T1000 (cell line): Measurements from ENCODE around the gene ARHGAP15.
"Not testable (repeated sequence)": the region's sequence is repeated elsewhere in the genome, so short reads cannot be mapped to it uniquely, and the experiment has no call there.

Experiments used
- DNase-seq: peaks from one replicate; lab custom pipeline; 2025; ENCODE audit warnings: mixed read lengths; lab: John Stamatoyannopoulos, UW

The ARHGAP15 gene

GRCh38 chr2:143128681-143129580, at the start of gene ARHGAP15:
TSS of gene ARHGAP15 (plus strand) at chr2:143129419.
- no peak for DNase-seq

DNA sequence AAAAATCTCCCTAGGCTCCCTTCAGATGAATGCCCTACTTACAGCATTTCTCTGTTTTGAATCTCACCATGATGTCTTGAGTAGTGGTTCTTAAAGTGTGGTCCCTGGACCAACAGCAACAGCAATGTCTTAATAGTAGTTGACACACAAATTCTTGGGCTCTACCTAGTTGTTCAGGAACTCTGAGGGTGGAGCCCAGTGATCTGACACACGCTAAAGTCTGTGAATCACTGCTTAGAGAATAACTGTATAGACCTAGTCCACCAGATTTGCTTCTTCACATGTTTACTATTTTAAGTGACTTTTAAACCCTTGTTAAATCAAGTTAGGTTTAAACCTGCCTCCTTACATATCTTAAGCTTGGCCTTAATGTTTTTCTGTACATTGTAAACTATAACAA, 47.6 kb upstream of the ARHGAP15 start:
- no peak for DNase-seq

GRCh38 chr2:143083636-143084035, 45.6 kb upstream of the ARHGAP15 start:
- no peak for DNase-seq

DNA sequence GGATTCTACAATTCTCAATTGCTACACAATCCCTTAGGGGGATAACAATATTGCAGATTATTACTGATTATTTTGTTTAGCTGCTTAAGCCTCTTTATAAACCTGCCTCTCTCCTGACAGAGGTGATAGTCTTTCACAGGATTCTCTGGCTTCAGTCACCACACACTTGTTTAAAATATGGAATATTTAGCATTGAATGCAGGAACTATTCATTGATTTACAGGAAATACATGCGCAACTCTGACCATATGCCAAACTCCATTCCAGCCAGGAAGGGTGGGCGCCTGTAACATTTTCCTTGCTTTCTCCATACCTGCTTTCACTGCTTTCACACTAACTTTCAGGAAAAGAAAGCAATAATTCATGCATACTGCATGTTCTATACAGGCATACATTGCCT, 44.8 kb upstream of the ARHGAP15 start:
- DNase-seq, result no peak

DNA sequence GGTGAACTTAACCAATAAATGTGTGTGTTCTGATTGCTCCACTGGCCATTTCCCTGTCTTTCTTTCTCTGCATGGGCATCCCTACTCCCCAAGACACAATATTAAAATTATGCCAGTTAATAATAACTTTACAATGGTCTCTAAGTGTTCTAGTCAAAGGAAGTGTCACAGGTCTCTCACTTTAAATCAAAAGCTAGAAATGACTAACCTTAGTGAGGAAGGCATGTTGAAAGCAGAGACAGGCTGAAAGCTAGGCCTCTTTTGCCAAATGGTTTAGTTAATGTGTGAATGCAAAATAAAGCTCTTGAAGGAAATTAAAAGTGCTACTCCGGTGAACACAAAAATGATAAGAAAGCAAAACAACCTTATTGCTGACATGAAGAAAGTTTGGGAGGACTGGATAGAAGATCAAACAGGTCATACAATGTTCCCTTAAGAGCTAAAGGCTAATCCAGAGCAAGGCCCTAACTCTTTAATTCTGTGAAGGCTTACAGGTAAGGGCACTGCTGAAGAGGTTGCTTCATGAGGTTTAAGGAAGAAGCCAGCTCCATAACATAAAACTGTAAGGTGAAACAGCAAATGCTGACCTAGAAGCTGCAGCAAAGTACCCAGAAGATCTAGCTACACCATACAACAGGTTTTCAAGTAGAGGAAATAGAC, 44.0 kb upstream of the ARHGAP15 start:
- DNase-seq, result no peak

GRCh38 chr2:143087033-143087432, 42.2 kb upstream of the ARHGAP15 start:
- DNase-seq, result no peak

GRCh38 chr2:143088388-143088787, 40.8 kb upstream of the ARHGAP15 start:
- DNase-seq, result no peak

DNA sequence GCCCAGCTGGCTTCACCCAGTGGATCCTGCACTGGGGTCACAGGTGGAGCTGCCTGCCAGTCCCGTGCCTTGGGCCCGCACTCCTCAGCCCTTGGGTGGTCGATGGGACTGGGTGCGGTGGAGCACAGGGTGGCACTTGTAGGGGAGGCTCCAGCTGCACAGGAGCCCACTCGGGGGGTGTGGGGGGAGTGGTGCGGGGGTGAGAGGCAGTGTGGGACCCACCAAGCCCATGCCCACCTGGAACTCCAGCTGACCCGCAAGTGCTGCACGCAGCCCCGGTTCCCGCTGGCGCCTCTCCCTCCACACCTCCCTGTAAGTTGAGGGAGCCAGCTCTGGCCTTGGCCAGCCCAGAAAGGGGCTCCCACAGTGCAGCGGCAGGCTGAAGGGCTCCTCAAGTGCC, 39.7 kb upstream of the ARHGAP15 start:
- not testable (repeated sequence) for DNase-seq

- peak; percentile 39 for DNase-seq
These were observed 18.3 kb upstream of the ARHGAP15 start for GRCh38 chr2:143110758-143111428.

- DNase-seq, result no peak
These were observed 12.0 kb upstream of the ARHGAP15 start for GRCh38 chr2:143117225-143117624.

DNA sequence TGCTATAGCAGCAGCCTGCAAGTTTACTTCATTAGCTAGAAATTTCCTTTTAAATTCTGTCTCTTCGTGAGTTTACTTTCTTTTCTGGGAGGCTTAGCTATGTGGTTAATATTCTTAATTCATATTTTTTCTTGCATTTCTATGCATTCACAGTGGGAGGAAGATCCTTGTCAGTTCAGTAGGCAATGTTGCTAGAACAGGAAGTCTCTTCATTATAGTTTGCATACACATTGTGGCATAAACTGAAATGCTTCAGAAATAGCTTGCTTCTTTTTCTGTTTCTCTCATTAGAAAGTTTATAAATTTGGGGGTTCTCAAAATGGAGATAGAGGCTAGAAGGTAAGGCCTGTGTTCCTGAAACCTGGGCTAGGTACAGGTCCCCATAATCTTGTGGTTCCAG, 8.1 kb upstream of the ARHGAP15 start:
- DNase-seq, result no peak

DNA sequence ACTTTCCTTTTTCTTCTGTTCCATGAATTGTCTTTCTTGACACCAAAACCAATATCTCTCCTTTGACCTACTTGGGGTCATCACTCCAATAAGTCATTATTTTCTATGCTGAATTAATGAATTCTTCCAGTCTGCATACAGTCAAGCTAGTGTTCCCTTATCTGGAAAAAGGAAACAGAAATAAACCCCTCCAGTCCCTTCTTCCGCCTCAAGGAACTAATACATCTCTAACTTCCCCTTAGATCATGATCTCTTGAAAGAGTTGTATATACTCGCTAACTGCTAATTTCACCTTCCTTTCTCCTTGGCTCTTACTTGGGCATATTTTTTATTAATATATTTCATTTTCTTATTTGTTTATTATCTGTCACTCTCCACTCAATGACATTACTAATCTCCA, 7.3 kb upstream of the ARHGAP15 start:
- no peak for DNase-seq

- no peak for DNase-seq
These were observed 5.3 kb upstream of the ARHGAP15 start for GRCh38 chr2:143123911-143124310.

GRCh38 chr2:143124445-143124844, 4.8 kb upstream of the ARHGAP15 start:
- no peak for DNase-seq

DNA sequence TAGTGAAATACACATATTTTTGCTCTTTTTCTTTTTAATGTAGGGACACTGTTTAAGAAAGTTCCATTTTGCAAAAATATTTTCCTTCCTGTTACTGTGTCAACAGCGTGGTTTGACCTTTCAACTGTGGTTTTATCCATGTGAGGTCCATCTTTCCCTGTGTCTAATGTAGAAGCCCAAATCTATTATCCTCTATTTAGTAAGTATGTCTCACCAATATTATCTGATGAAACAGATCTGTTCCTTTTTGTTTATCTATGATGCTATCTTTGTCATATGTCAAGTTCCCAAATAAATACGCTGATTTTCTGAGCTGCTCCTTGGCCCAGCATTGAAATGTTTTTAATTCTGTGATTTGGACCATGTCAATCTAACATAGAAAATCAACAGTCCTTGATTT, 3.5 kb upstream of the ARHGAP15 start:
- no peak for DNase-seq

DNA sequence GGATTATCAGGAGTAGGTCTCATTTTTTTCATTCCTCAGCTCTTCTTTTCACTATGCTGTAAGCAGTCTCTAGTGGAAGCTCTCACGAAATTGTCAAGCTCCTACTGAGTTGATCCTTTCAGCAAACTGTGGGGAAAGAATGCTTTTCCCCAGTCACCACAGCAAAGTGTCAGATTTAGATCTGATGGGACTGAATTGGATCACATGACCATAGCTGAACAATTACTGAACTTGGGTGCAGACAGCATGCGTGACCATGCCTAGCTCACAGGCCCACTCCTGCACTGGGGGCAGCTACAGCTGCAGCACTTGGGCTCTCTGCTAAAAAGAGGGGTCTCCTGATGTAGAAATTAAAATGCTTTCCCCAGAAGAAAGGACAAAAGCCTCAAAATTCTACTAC, 3.1 kb downstream of the ARHGAP15 start:
- DNase-seq, result no peak

DNA sequence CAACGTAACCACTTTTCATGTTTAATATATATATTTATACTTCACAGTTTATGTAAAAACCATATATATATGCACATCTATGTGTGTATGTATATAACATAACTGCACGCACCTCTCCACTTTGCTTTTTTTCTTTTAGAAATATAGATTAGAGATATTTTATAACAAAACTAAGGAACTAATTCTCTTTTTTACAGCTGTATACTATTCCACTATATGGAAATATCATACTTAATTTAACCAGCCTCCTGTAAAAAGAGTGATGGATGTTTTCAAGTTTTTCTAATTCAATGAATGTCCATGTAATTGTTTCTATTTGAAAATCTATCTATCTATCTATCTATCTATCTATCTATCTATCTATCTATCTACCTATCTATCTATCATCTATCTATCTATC, 4.6 kb downstream of the ARHGAP15 start:
- no peak for DNase-seq

DNA sequence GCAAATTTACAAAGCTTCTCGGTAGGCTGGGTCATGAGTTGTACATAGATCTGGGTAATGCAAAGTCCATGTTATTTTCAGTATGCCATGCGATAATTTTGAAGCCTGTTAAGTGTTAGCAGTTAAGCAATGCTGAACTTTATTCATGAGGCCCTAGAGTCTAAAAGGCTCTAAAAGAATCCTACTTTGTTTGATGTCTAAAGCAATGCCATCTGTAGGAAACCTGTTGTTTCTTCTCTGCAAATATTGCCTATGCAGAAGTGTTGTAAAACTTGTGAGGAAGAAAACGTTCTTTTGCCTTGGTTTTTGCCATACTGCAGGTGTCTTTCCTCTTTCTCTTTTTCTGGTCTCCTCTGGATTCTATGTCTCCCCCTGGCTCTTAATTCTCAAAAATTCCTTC, 9.1 kb downstream of the ARHGAP15 start:
- DNase-seq, result no peak

GRCh38 chr2:143139835-143140393, 10.7 kb downstream of the ARHGAP15 start:
- DNase-seq, result no peak

DNA sequence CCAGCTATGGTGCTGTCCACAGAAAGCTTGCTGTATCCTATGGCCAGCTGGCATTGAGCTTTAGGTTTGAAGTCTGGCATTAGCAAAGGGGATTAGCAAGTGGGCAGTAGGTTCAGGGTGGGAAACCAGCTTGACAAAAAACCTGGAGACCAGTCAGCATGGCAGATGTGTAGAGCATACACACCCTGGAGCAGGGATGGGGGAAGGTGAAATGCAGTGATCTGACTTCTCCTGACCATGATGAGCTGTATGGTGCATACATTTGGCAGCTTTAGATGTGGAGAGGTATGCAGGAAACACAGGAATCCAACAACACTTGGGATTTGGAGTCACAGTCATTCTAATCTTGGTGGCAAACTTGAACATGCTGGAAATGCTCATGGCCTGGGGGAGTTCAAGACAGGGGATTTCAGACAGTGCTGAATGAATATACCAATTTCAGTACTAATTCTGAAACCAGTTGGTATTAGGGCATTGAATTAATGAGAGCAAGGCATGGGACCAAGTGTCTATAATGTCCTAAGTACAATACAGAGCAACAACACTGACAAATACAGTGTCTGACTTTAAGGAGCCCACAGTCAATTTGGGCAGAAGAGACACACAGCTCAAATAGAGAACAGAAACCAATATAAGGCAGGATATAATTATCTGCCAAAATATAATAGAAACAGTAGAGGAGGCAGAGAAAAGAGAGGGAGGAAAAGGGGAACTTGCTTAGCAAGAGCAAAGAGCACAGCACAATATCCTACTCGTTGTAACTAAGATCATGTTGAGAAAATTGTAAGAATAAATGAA, 11.8 kb downstream of the ARHGAP15 start:
- DNase-seq, result no peak

DNA sequence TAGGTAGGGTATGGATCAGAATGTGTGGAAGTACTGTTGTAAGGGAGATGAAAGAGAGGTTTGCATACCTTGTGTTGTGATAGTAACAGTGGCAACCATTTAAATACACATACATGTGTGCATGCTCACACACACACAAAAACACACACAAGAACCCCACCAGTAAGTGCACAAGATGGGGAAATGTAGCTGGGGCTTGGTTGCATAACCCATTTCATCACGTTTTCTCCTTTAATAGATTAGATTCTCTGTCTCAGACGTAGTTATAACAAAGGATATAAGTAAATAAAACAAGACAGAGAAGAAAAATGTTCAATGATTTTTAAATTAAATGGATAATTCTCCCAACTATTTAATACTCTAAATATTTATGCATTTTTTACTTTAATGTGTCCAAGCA, 13.4 kb downstream of the ARHGAP15 start:
- DNase-seq, result no peak
